EL (cell line): ENCODE data around the gene EEF1G.
"Not testable (repeated sequence)": the region's sequence is repeated elsewhere in the genome, so short reads cannot be mapped to it uniquely, and the experiment has no call there.

ENCODE experiments used
- DNase-seq: peaks from one replicate; pipeline ENCODE4 v3.0.0-alpha.2; 2016

Gene EEF1G

GRCh38 chr11:62602141-62603071, 28.7 kb upstream of the EEF1G start:
- peak; percentile 61 for DNase-seq

- DNase-seq = peak; percentile 98
These were observed 27.9 kb upstream of the EEF1G start, which contains the start of gene MTA2 for GRCh38 chr11:62601372-62602140. TSS of gene MTA2 (minus strand) at chr11:62601865. CDS start at chr11:62601450, 415 bp downstream.

- DNase-seq = no peak
These were observed 27.4 kb upstream of the EEF1G start for GRCh38 chr11:62601122-62601371.

GRCh38 chr11:62600367-62601121, 26.9 kb upstream of the EEF1G start:
- no peak for DNase-seq

- DNase-seq = no peak
These were observed 26.2 kb upstream of the EEF1G start for GRCh38 chr11:62599901-62600300.

- peak; percentile 99 for DNase-seq
These were observed 25.5 kb upstream of the EEF1G start for GRCh38 chr11:62599069-62599696.

- no peak for DNase-seq
These were observed 21.4 kb upstream of the EEF1G start for GRCh38 chr11:62595124-62595523.

GRCh38 chr11:62593434-62594044, 19.8 kb upstream of the EEF1G start:
- peak; percentile 82 for DNase-seq

GRCh38 chr11:62592989-62593421, 19.3 kb upstream of the EEF1G start:
- DNase-seq = no peak

GRCh38 chr11:62592146-62592815, 18.6 kb upstream of the EEF1G start:
- no peak for DNase-seq

- peak; percentile 99 for DNase-seq
These were observed 17.9 kb upstream of the EEF1G start, which contains the start of gene TUT1 for GRCh38 chr11:62591448-62592145. TSS of gene TUT1 (minus strand) at chr11:62591523. CDS start at chr11:62591485, 38 bp downstream.

GRCh38 chr11:62588966-62589637, 15.4 kb upstream of the EEF1G start:
- DNase-seq = no peak

GRCh38 chr11:62585356-62585755, 11.7 kb upstream of the EEF1G start:
- not testable (repeated sequence) for DNase-seq

GRCh38 chr11:62581735-62582134, 8.0 kb upstream of the EEF1G start:
- DNase-seq = not testable (repeated sequence)

- no peak for DNase-seq
These were observed 7.4 kb upstream of the EEF1G start for GRCh38 chr11:62580959-62581715.

GRCh38 chr11:62579252-62579651, 5.6 kb upstream of the EEF1G start:
- no peak for DNase-seq

- no peak for DNase-seq
These were observed 4.8 kb upstream of the EEF1G start for GRCh38 chr11:62578541-62578940.

GRCh38 chr11:62577046-62577714, 3.5 kb upstream of the EEF1G start:
- DNase-seq = no peak

GRCh38 chr11:62575837-62576236, 2.1 kb upstream of the EEF1G start:
- DNase-seq = no peak
